HG03442 (cell line): ENCODE measurements around the gene RUFY3.
"Not testable (repeated sequence)": the region's sequence is repeated elsewhere in the genome, so short reads cannot be mapped to it uniquely, and the experiment has no call there.

ENCODE experiments used
- ATAC-seq: cut with Tn5 transposase; IDR thresholded peaks from one replicate; pipeline ENCODE4 v1.9.1; 2021; ENCODE audit warnings: mild to moderate bottlenecking, moderate library complexity; ENCODE audit not compliant: unreplicated experiment

The RUFY3 gene

DNA sequence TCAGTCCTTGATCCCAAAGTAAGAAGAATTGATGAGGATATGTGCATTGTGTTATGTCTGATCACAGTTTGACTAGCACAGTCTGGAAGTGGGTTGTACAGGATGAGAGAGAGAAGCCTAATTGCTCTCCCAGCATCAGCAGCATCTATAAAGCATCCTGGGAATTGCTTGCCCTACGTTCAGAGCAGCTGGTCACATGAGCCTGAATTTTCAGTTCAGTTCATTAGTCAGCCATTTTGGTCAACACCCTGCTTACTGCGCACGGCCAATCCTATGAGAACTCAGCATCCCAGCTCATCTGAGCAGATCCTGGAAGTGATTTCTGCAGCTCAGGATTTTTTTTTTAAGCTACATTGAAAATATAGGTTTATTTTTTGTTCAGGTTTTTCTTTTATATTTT is at the start of gene RUFY3:
Gene RUFY3 (plus strand): TSS at position 218 of the 400 bp plus-strand sequence. CDS start 610 bp downstream, outside the sequence.
- ATAC-seq, result no peak

DNA sequence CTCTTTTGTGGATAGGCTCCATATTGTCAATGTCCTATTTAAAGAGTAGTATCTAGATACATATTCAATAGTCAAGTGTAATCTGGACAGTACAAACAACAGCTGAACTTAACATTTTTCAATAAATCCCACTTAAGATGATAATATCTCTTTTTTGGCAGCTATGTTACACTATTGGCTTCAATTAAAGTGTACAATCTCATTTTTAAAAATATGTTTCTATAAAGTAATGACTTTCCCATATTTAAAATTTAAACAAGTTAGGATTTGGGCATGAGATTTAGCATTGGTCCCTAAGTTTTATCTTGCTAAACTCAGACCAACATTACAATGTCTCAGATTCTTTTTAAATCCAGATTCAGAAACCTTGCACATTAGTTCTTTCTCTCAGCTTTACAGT is 47.6 kb upstream of the RUFY3 start:
- ATAC-seq, result no peak

- ATAC-seq, result no peak
Measured at GRCh38 chr4:70674731-70675130, 47.0 kb upstream of the RUFY3 start.

DNA sequence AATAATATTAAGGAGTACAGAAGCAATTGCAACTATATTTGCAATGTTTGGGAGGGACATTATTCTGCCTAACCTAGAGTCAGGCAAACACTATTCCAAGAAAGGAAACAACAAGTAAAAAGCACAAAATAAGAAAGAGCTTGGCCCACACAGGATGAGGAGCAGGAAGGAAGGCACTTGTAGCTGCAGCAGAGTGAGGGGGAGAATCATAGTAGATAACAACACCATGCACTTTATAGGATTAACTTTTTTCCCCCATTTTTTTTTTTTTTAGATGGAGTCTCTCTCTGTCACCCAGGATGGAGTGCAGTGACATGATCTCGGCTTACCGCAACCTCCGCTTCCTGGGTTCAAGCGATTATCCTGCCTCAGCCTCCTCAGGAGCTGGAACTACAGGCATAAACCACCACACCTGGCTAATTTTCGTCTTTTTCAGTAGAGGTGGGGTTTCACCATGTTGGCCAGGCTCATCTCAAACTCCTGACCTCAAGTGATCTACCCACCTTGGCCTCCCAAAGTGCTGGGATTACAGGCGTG is 45.1 kb upstream of the RUFY3 start:
- no peak for ATAC-seq

DNA sequence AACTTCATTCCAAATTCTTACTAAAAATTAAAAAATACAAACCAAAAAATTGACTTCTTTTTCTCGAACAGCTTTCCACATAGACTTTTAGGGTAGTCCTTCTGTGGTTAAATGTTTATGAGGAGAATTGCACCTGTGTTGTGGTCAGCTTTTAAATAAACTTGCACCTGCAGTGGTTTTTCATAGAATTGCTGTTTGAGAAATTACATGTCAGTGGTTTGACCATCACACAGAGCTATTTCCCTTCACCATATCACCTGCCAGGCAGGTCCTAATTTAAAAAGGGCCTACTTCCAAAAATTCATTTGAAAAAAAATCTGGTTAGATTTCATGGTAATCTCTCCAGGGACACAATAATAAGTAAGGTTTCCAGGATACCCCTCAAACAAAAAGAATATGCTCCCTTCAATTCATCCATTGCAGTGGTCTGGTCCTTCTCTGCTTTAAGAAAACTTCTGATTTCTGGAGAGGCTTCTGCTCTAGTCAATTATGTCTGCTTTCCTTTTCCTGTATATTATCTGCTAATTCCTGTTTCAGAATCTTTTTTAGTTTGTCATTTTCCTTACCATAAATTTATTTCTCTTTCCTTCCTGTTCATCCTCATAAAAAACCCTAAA is 43.3 kb upstream of the RUFY3 start:
- peak; percentile 81 for ATAC-seq

- no peak for ATAC-seq
Measured at GRCh38 chr4:70680934-70681333, 40.8 kb upstream of the RUFY3 start.

GRCh38 chr4:70681704-70682103 is 40.1 kb upstream of the RUFY3 start:
- peak; percentile 37 for ATAC-seq

DNA sequence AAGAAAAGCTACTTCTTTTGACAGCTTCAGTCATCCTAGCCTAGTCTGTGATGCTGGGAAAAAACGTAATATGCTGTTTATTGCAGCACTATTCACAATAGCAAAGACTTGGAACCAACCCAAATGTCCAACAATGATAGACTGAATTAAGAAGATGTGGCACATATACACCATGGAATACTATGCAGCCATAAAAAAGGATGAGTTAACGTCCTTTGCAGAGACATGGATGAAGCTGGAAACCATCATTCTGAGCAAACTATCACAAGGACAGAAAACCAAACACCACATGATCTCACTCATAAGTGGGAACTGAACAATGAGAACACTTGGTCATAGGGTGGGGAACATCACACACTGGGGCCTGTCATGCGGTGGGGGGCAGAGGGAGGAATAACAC is 39.6 kb upstream of the RUFY3 start:
- ATAC-seq, result not testable (repeated sequence)

DNA sequence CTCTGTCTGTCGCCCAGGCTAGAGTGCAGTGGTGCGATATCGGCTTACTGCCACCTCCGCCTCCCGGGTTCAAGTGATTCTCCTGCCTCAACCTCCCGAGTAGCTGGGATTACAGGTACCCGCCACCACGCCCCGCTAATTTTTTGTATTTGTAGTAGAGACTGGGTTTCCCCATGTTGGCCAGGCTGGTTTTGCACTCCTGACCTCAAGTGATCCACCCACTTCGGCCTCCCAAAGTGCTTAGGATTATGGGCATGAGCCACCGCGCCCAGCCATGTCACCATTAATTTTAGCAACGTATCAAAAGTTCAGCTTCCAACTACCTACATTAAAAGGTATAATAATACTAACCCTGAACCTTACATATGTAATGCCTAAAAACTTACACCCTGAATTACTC is 34.4 kb upstream of the RUFY3 start:
- no peak for ATAC-seq

- peak; percentile 93 for ATAC-seq
Measured at GRCh38 chr4:70687821-70688794, 33.7 kb upstream of the RUFY3 start, which contains the start of gene UTP3. UTP3 (plus strand) TSS chr4:70688532; CDS start chr4:70688678, 146 bp downstream.

- no peak for ATAC-seq
Measured at GRCh38 chr4:70688795-70689231, 33.0 kb upstream of the RUFY3 start.

DNA sequence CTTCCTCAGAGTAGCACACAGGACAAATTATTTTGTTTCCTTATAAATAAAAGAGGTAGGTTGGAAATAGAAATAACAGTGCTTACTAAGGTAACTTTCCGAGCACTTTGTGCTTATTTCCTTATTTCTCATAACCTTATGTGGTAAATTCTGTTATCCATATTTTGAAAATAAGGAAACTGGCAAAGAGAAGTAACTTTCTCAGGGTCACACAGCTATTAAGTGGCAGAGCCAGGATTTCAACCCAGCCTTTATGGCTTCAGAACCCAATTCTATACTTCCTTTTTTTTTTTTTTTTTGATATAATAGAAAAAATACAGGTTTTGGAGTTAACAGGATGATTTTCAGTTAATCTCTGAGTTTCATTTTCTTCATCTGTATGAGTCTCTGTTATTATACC is 30.1 kb upstream of the RUFY3 start:
- ATAC-seq, result no peak

GRCh38 chr4:70694633-70695032 is 27.1 kb upstream of the RUFY3 start:
- not testable (repeated sequence) for ATAC-seq

DNA sequence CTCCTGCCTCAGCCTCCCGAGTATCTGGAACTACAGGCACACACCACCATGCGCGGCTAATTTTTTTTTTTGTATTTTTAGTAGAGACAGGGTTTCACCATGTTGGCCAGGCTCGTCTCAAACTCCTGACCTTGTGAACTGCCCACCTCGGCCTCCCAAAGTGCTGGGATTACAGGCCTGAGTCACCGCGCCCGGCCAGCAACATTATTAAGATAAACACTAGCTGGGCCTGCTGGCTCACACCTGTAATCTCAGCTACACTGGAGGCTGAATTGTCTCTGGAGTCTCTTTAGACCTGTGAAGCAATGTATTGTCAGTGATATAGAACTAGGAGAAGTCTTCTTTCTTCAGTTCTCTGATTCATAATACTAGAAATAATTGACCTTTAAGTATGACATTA is 23.3 kb upstream of the RUFY3 start:
- not testable (repeated sequence) for ATAC-seq

DNA sequence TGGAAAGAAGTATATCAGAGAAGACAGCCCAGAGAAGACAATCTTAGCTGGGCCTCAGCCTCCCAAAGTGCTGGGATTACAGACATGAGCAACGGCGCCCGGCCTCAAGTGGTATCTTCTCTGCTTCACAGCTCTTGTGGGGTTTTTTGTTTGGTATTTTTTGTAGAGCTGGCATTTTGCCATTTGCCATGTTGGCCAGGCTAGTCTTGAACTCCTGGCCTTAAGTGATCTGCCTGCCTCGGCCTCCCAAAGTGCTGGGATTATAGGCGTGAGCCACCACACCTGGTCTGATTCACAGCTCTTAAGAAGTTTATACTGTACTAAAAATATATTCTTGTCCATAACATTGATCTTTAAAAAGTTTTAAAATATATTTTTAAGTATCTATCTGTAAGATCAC is 21.1 kb upstream of the RUFY3 start:
- no peak for ATAC-seq

DNA sequence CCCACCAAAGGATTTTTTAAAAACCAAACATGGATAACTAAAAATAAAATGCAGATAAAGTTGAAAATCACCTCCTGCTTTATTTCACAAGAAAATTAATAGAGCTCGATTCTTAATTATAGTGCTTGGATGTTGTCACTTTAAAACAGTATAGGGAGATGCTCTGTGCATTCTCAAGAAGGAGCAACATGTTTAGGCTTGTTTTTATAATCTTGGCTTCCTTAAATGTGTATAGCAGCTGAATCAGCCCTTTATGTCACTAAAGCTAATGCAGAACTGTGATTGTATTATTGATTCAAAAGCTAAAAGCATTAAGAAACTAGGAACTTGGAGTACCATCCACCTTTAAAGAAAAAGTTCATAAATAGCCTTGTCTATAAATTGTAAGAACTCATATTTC is 20.5 kb upstream of the RUFY3 start:
- ATAC-seq, result no peak

- not testable (repeated sequence) for ATAC-seq
Measured at GRCh38 chr4:70702592-70702991, 19.2 kb upstream of the RUFY3 start.

DNA sequence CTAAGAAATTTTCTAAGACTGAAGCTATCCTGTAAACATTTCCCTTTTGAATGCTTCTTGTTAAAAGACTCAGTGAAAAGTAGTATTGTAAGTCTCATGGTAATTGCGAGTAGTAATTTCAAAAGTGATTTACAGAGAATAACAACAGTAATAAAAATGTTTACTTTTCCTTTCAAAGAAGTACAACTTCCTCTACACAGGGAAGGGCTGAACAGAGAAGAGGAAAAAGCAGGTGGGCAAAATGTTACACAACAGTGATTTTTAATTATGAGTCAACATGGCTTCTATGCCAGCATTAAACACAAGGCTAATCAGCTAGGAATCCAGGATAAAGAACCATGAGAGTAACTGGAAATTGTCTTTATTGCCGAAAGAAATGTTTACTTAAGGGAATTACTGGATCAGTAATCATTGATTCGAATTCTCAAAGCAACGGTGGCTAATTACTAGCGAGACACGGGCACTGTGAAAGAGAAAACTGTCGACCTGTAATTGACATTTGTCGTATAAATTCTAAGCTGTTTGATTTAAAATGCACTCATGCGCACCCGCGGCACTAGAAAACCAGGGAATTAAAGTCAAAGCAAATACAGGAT is 18.0 kb upstream of the RUFY3 start:
- no peak for ATAC-seq

- peak; percentile 58 for ATAC-seq
Measured at GRCh38 chr4:70704215-70704930, 17.4 kb upstream of the RUFY3 start.

DNA sequence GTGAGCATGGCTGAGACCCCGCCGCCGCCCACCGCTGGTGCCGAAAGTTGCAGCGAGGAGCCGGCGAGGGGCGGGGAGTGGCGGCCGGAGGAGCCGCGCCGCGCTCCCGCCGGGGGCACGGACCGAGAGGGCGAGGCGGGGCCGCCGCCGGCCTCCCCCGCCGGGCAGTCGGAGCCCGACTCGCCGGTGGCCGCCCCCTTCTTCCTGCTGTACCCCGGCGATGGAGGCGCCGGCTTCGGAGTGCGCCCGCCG is 16.9 kb upstream of the RUFY3 start:
- peak; percentile 33 for ATAC-seq
